ENCODE results near the gene HABP4.

HABP4 gene

DNA sequence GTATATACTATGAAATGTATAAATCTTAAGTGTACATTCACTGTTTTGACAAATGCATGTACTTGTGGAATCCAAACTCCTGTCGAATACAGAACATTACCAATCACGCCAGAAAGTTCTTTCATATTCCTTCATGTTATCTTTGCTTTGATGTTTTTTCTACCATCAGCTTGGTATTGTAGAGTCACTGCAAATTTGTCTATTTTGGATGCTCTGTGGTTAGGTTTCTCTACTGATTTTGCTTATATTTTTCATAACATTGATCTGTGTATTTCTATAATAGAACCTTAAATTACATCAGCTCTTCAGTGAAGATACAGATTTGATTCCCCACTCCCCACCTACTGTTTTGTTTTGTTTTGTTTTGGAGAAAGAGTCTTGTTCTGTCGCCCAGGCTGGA lies 30.8 kb downstream of the HABP4 start:
- DNase-seq, result no peak

DNA sequence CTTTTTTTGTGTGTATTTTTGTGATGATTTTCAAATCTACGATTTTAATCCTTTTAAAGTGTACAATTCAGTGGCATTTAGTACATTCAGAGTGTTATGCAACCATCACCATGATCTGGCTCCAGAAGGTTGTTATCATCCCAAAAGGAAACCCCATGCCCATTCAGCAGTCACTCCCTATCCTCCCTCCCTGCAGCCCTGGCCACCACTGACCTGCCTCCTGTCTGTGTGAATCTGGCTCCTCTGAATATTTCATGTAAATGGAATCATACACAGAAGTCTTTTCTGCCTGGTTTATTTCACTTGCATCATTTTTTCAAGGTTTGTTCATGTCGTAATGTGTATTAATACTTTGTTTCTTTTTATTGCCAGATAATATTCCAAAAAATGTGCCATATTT lies 32.5 kb downstream of the HABP4 start:
- DNase-seq, result no peak

DNA sequence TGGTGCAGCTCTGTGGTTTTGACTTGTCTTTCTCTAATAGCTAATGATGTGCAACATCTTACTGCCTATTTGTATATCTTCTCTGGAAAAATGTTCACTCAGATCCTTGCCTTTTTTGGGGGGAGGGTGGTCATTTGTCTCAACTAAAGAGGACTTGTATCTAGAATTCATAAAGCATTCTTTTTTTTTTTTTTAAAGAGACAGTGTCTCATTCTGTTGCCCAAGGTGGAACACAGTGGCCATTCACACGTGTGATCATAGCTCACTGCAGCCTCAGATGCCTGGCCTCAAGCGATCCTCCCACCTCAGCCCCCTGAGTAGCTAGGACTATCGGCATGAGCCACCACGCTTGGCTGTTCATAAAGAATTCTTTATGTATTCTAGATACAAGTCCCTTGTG lies 33.2 kb downstream of the HABP4 start:
- DNase-seq, result no peak

GRCh38 chr9:96483733-96484390 lies 33.9 kb downstream of the HABP4 start:
- no peak for DNase-seq

DNA sequence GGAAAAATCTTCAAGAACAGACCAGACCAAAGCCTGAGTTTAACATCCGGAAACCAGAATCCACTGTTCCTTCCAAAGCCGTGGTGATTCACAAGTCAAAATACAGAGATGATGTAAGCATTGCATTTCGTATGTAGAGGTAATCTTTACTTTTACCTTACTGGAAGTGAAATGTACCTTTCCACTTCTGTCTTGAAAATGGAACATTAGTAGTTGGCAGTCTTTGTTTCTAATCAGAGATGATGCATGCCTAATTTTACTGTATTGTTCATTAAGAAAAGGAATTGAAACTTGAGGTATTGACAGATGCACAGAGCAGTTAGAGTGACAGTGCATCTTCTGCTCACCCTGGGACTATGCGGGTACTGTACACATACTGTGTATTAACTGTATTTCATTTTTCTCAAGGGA lies 34.6 kb downstream of the HABP4 start:
- no peak for DNase-seq

GRCh38 chr9:96485280-96485679 lies 35.3 kb downstream of the HABP4 start:
- DNase-seq, result no peak

GRCh38 chr9:96486386-96487028 lies 36.5 kb downstream of the HABP4 start:
- DNase-seq, result no peak

GRCh38 chr9:96487029-96487396 lies 37.0 kb downstream of the HABP4 start:
- no peak for DNase-seq

DNA sequence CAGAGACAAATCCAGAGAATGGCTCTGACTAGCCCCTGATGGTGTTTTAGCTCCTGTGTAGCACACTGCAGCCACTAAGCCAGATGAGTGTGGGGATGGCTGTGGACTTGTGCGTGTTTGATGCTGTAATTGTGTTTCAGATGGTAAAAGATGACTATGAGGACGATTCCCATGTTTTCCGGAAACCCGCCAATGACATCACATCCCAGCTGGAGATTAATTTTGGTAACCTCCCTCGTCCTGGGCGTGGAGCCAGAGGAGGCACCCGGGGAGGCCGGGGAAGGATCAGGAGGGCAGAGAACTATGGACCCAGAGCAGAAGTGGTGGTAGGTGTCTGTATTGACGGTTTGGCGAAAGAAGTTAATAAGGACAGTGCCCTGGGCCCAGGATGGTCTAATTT lies 38.0 kb downstream of the HABP4 start:
- no peak for DNase-seq

- no peak for DNase-seq
Measured at GRCh38 chr9:96489482-96489979, 39.6 kb downstream of the HABP4 start.

DNA sequence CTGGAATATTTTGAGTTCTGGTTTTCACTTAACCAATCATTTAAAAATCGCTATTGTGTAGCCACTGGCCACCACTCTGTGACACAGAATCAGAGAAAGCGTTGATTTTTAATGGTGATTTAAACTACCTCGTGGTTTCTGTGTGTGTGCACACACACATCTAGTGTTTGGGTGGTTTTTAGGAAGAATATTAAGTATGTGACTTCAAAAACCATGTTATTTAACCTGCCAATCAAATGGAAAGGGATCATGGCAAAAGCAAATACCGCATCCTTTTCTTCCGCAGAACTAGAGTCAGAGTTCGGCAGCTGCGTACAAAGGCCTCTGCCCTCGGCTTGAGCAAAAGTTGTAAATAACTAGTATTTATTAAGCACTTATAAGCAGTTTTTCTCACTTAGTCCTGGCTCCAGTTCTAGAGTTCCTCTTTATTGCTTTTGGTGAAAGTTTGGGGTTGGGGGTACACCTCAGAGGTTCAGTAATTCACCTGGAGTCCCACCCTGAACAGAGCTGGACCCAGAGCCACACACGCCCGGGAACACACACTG lies 40.6 kb downstream of the HABP4 start:
- no peak for DNase-seq

DNA sequence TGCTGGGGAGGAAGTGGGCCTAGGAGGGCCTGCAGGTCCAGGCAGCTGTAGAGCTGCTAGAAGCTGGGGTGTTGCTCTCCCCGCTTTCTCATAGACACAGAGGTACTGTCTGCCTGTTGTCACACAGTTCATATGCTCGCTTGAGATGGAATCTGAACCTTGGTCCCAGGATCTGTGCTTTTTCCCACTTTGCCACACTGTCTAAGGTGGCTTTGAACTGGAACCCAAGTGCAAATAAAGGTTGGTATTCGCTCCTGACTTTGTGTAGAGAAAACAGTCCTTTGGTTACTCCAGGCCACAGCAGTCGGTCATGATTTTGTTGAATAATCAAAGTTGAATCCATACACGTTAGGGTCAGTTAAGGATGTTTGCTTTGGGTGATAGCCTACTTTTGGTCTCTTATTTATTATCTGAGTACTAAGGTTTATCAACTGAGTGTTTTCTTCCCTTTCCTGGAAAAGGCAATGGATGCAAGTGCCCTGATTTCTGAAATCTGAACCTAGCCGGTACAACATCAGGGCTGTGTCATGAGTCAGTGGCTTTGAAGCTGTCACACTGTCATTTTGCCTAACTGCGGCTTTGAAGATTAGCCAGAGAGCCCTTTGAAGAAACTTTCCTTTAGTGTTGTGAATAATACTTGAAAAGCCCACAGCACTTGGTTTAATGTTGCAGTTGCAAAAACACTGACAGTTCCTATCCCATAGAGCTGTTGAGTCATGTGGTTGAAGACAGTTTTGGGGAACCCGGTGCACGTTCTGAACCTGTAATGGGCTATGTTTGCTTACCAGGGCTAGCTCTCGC lies 41.3 kb downstream of the HABP4 start:
- no peak for DNase-seq

DNA sequence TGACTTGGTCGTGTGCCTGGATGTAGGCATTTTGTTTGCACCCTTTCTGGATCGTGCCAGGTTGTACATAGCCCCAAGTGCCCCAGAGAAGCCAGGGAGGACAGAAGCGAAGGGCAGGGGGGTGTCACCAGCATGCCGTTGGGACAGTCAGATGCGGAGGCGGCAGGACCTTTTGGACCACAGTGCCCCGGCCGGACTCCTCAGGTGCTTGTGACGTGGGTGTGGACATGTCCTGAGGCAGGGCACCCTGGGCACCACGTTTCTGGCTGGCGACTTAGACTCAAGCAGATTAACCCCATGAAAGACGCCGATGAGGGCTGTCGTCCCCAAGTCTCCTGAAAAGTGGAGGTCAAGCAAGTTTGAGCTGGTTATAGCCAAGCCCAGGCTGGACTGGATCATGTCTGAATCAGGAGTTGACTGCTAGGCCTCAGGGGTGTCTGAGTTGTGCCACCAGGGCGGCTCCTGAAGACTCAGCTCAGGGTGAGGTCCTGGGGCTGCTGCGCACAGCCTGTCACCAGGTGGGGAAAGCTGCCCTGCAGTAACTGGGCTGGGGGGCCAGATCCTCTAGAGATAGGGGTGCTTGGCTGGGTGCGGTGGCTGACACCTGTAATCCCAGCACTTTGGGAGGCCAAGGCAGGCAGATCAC lies 42.0 kb downstream of the HABP4 start:
- no peak for DNase-seq

- DNase-seq, result no peak
Measured at GRCh38 chr9:96492993-96493531, 43.1 kb downstream of the HABP4 start.

- DNase-seq, result no peak
Measured at GRCh38 chr9:96493757-96494156, 43.8 kb downstream of the HABP4 start.

- no peak for DNase-seq
Measured at GRCh38 chr9:96494215-96494800, 44.3 kb downstream of the HABP4 start.

DNA sequence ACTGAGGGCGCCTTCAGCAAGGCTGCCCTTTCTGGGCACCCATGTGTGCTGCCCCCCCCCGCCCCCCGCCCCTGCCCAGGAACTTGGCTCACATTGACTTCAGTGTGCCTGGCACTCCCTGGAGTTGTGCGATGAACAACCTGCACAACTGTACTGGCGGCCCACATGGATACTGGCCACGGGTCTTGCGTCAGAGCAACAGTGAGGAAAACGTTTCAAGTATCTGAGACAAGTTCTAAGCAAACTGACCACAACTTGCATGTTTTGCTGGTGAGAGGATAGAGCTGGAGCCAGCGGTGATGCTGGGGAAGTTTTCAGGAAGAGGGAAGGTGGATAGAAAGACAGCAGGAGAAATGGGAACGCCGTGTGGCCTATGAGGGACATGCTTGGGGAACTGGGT lies 45.4 kb downstream of the HABP4 start:
- no peak for DNase-seq

- no peak for DNase-seq
Measured at GRCh38 chr9:96496368-96497116, 46.6 kb downstream of the HABP4 start.

GRCh38 chr9:96497117-96497399 lies 47.1 kb downstream of the HABP4 start:
- no peak for DNase-seq

DNA sequence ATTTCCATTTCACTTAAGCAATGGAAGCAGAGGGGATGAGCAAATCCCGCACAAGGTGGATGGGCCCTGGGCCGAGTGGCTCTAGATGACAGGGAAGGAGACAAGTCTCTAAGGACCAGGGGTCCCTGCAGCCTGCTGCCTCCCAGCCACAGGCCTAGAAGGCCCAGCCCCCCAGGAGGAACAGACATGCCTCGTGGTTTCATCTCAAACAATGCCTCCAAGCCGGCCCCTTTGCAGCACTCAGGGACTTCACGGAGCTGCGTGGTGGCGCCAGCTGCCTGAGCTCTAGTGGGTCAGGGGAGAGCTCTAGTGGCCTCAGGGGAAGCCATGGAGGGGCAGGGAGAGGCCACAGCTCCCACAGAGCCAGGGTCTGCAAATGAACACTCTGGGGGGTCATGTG lies 48.8 kb downstream of the HABP4 start:
- no peak for DNase-seq

- DNase-seq, result no peak
Measured at GRCh38 chr9:96499257-96499656, 49.3 kb downstream of the HABP4 start.
